Measurements from ENCODE around the gene POLE. TPM values are rescaled to one million over a fixed set of nuclear protein-coding genes. Genes with fewer than 3 reads are reported as not detected.

POLE gene
- total RNA-seq, 4 donors from 2014 or later = 32.2 to 133 (median 44.4) TPM

DNA sequence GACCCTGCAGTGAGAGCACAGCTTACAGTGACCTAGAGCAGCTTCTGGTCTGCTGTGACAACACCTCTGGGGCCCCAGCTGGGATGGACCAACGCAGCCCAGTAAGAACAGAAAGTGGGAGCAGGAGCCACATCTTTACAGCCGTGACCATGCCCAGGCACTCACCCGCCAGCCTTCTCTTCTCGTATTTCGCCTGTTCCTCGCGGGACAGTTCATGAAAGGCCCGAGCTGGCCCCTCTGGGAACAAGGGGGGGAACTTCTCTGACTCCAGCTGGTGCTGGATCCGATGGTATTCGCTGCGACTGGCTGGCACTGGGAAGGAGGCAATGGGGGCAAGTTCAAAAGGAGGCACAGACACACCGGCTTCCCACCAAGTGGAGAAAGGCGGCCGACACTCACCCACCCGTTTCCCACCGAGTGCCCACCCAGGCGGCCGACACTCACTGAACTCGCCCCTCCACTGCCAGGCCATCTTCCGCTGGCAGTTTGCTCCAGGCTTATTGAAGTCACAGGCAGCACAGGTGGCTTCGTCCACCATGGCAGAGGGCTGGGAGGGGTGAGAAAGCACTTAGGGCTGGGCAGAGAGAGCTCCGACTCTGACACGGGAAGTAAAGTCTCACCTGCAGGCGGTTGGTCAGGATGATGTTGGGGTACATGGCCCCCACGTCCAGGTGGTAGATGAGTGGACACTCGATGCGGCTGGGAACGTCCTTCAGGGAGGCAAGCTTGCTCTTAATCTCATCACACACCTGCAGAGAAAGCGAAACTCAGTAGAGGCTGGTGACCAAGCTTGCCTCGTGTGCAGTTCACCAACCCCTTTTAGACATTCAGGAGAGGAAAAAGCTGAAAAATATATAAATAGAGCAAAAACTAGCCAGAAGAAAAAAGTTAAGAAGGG, 18.7 kb downstream of the POLE start:
- Histone ChIP-seq H3K4me3 (no peak overlapping the region), H3K27ac (no peak overlapping the region), H3K36me3 (peaks cover 0 to 98% (median 18%) of the 10 kb centered on the region in 3 donors), H3K9me3 (no peaks in the 10 kb centered on the region), H3K4me1 (no peaks in the 10 kb centered on the region), H3K27me3 (no peaks in the 10 kb centered on the region)
- DNase-seq (ENCODE audit: low spot score in 2 of 2) = no peak
- 93 to 96% methylated on average over 30 of the region's 30 CpGs for WGBS, 2 donors
- TF ChIP-seq POLR2A (IDR thresholded peaks at IDR 0.05) = no peak
- no peak for TF ChIP-seq EP300 (IDR thresholded peaks at IDR 0.05)
- TF ChIP-seq CTCF (IDR thresholded peaks at IDR 0.05) = no peak

- no peak overlapping the region for H3K27ac ChIP-seq
- TF ChIP-seq CTCF (IDR thresholded peaks at IDR 0.05) = no peak
- TF ChIP-seq POLR2A (IDR thresholded peaks at IDR 0.05) = no peak
- no peak for TF ChIP-seq EP300 (IDR thresholded peaks at IDR 0.05)
- H3K4me1 ChIP-seq = no peaks in the 10 kb centered on the region
- WGBS, 2 donors = 93 to 95% methylated on average over 6 of the region's 6 CpGs
- H3K27me3 ChIP-seq = no peaks in the 10 kb centered on the region
- peaks cover 0 to 100% (median 24%) of the 10 kb centered on the region in 3 donors for H3K36me3 ChIP-seq
- DNase-seq (ENCODE audit: low spot score in 2 of 2) = no peak
- no peak overlapping the region for H3K4me3 ChIP-seq
- H3K9me3 ChIP-seq = no peaks in the 10 kb centered on the region
Measured at GRCh38 chr12:132665794-132666193, 21.3 kb downstream of the POLE start.

- H3K4me3 ChIP-seq = no peak overlapping the region
- DNase-seq (ENCODE audit: low spot score in 2 of 2) = no peak
- WGBS, 2 donors = 97 to 98% methylated on average over 13 of the region's 13 CpGs
- TF ChIP-seq POLR2A (IDR thresholded peaks at IDR 0.05) = no peak
- no peak for TF ChIP-seq CTCF (IDR thresholded peaks at IDR 0.05)
- no peak for TF ChIP-seq EP300 (IDR thresholded peaks at IDR 0.05)
- H3K36me3 ChIP-seq = peaks cover 0 to 100% (median 24%) of the 10 kb centered on the region in 3 donors
- no peak overlapping the region for H3K27ac ChIP-seq
- no peaks in the 10 kb centered on the region for H3K27me3 ChIP-seq
- H3K9me3 ChIP-seq = no peaks in the 10 kb centered on the region
- H3K4me1 ChIP-seq = no peaks in the 10 kb centered on the region
Measured at GRCh38 chr12:132665149-132665491, 22.0 kb downstream of the POLE start.

GRCh38 chr12:132664206-132665148, 22.7 kb downstream of the POLE start:
- Histone ChIP-seq H3K27ac (no peak overlapping the region), H3K9me3 (no peaks in the 10 kb centered on the region), H3K27me3 (no peaks in the 10 kb centered on the region), H3K4me3 (no peak overlapping the region), H3K36me3 (peaks cover 2 to 100% (median 24%) of the 10 kb centered on the region in 3 donors), H3K4me1 (no peaks in the 10 kb centered on the region)
- DNase-seq (ENCODE audit: low spot score in 2 of 2) = no peak
- WGBS, 2 donors = 91 to 92% methylated on average over 21 of the region's 21 CpGs
- TF ChIP-seq EP300 (IDR thresholded peaks at IDR 0.05) = no peak
- TF ChIP-seq CTCF (IDR thresholded peaks at IDR 0.05) = no peak
- TF ChIP-seq POLR2A (IDR thresholded peaks at IDR 0.05) = no peak
